ENCODE measurements around the gene CADPS.

Gene CADPS

GRCh38 chr3:62655056-62655690, 220.0 kb downstream of the CADPS start:
- in situ Hi-C loops (cut with HindIII; ENCODE audit: low sequenced_read_pairs), result loop anchor here (25.0 kb wide), 1 partner anchor 532 kb away; no protein-coding TSS in a partner anchor
- TF ChIP-seq, protein P1, sequence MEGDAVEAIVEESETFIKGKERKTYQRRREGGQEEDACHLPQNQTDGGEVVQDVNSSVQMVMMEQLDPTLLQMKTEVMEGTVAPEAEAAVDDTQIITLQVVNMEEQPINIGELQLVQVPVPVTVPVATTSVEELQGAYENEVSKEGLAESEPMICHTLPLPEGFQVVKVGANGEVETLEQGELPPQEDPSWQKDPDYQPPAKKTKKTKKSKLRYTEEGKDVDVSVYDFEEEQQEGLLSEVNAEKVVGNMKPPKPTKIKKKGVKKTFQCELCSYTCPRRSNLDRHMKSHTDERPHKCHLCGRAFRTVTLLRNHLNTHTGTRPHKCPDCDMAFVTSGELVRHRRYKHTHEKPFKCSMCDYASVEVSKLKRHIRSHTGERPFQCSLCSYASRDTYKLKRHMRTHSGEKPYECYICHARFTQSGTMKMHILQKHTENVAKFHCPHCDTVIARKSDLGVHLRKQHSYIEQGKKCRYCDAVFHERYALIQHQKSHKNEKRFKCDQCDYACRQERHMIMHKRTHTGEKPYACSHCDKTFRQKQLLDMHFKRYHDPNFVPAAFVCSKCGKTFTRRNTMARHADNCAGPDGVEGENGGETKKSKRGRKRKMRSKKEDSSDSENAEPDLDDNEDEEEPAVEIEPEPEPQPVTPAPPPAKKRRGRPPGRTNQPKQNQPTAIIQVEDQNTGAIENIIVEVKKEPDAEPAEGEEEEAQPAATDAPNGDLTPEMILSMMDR (IDR thresholded peaks at IDR 0.05; ENCODE audit: low read depth, low read length, missing control alignments), result no peak
- DNase-seq (ENCODE audit: low read depth), result no peak

GRCh38 chr3:62653796-62654195, 221.4 kb downstream of the CADPS start:
- in situ Hi-C loops (cut with HindIII; ENCODE audit: low sequenced_read_pairs), result loop anchor here (25.0 kb wide), 1 partner anchor 534 kb away; no protein-coding TSS in a partner anchor
- TF ChIP-seq, protein P1 (IDR thresholded peaks at IDR 0.05; ENCODE audit: low read depth, low read length, missing control alignments), result no peak
- DNase-seq (ENCODE audit: low read depth), result no peak
- H3K4me3 ChIP-seq (ENCODE audit: low read depth, low read length), result no peak overlapping the region

More at GRCh38 chr3:62655056-62655690, 220.0 kb downstream of the CADPS start:
- H3K4me3 ChIP-seq (ENCODE audit: low read depth, low read length), result no peak overlapping the region

DNA sequence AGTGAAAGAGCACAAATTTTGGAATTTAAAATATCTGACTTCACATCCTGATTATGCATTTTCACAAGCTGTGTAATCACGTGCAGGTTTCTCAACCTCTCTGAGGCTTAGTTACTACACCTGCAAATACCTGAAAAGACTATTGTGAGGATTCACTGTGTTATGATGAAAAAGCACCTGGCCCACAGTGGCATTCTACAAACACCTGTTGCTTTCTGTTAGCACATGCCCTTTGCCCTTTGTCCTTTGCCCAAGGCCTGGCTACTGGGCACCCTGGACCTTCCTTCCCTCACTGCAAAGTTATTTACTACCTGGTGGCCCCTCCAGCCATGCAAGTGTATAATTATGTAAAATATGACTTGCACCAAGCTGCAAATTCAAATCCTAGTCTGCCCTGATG, 227.5 kb downstream of the CADPS start:
- DNase-seq (ENCODE audit: low read depth), result no peak
- TF ChIP-seq, protein P1 (IDR thresholded peaks at IDR 0.05; ENCODE audit: low read depth, low read length, missing control alignments), result no peak
- in situ Hi-C loops (cut with HindIII; ENCODE audit: low sequenced_read_pairs), result no loop called here
- no peak overlapping the region for H3K4me3 ChIP-seq (ENCODE audit: low read depth, low read length)

- in situ Hi-C loops (cut with HindIII; ENCODE audit: low sequenced_read_pairs), result no loop called here
- H3K4me3 ChIP-seq (ENCODE audit: low read depth, low read length), result no peak overlapping the region
- TF ChIP-seq, protein P1 (IDR thresholded peaks at IDR 0.05; ENCODE audit: low read depth, low read length, missing control alignments), result no peak
Measured at GRCh38 chr3:62644493-62644892, 230.7 kb downstream of the CADPS start.

DNA sequence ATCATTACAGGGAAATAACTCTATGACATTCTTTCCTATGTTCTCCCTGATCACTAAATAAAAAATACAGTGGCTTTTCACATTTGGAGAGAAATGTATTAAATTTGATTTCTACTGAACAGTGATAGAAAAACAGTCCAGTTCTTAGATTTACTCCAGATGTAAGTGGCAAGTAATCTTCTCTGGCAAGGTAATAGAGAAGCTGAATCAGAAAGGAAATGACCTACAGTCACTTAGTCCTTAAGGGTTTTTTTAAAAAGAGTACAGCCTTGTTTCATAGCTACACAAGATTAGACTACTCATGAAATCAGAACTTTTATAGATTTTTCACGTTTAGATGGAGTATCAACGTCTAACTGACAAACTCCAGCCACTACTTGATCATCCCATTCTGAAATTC, 236.9 kb downstream of the CADPS start:
- in situ Hi-C loops (cut with HindIII; ENCODE audit: low sequenced_read_pairs), result no loop called here
- no peak for DNase-seq (ENCODE audit: low read depth)
- TF ChIP-seq, protein P1 (IDR thresholded peaks at IDR 0.05; ENCODE audit: low read depth, low read length, missing control alignments), result no peak
- no peak overlapping the region for H3K4me3 ChIP-seq (ENCODE audit: low read depth, low read length)

More at GRCh38 chr3:62644493-62644892, 230.7 kb downstream of the CADPS start:
- no peak for DNase-seq (ENCODE audit: low read depth)

GRCh38 chr3:62636235-62636826, 238.9 kb downstream of the CADPS start:
- DNase-seq (ENCODE audit: low read depth), result no peak
- TF ChIP-seq, protein P1 (IDR thresholded peaks at IDR 0.05; ENCODE audit: low read depth, low read length, missing control alignments), result no peak
- in situ Hi-C loops (cut with HindIII; ENCODE audit: low sequenced_read_pairs), result no loop called here
- no peak overlapping the region for H3K4me3 ChIP-seq (ENCODE audit: low read depth, low read length)
